K562 (cell line): ENCODE data around the gene PLIN5. TPM values are rescaled to one million over a fixed set of nuclear protein-coding genes. Genes with fewer than 3 reads are reported as not detected.

Experiments
- ATAC-seq: fragments of 200-7000 bp; cut with Tn5 transposase; 3 replicates; pipeline ENCODE4 v1.9.1; 2020; ENCODE audit warnings: moderate library complexity
- BruUV-seq: library from RNA; stranded (reverse); fragments of 400-500 nt; replicated peaks from 2 replicates; lab custom pipeline; 2021; lab: Mats Ljungman, UMichigan
- CTCF ChIA-PET: fragments of 300-600 bp; formaldehyde crosslinking; extraction: SDS; loops from one replicate; lab custom pipeline; 2021; ENCODE audit warnings: low intra/inter-chr PET ratio; lab: Yijun Ruan, JAX
- POLR2A ChIA-PET: fragments of 300-600, 350-650 bp; sonication (Branson Sonifier 250); formaldehyde crosslinking; extraction: SDS; loops from one replicate; lab custom pipeline; 2021; ENCODE audit warnings: antibody characterized with exemption, inconsistent platforms; lab: Yijun Ruan, JAX
- DNase-seq, 4 experiments: peaks; one replicate each; pipeline versions ENCODE4 v3.0.0 to v3.0.0-alpha.2; 2011 to 2018; ENCODE audit warnings: low spot score in 3 of 4, mixed read lengths in 3 of 4; ENCODE audit errors: extremely low read depth in 1 of 4
- FAIRE-seq: peaks from 2 replicates; lab custom pipeline; 2011; peaks lifted over from hg19 to GRCh38; lab: Jason Lieb, UNC
- H2AFZ ChIP-seq: 2 replicates; pipeline ENCODE4 v1.6.0; 2011; ENCODE audit warnings: low read depth, low read length, control low read depth, inconsistent platforms
- H3K27ac ChIP-seq: fragments of 200-600 bp; 3 replicates; pipeline ENCODE4 v1.8.0; 2011; ENCODE audit warnings: low read depth, mild to moderate bottlenecking, control low read depth, inconsistent platforms, low read length, moderate library complexity, mixed read lengths; ENCODE audit errors: extremely low read depth
- H3K27me3 ChIP-seq, 2 experiments: fragments of 300-600 bp in 1 of 2; 2 replicates in 1 of 2; 3 replicates in 1 of 2; pipeline versions ENCODE4 v1.6.0 to v1.8.0; 2011; ENCODE audit warnings: inconsistent platforms in 2 of 2, low read length in 2 of 2, mild to moderate bottlenecking in 1 of 2, mixed read lengths in 1 of 2, moderate library complexity in 1 of 2; ENCODE audit not compliant: control insufficient read depth in 2 of 2, insufficient read depth in 2 of 2
- H3K36me3 ChIP-seq: fragments of 300-600 bp; 3 replicates; pipeline ENCODE4 v1.8.0; 2011; ENCODE audit warnings: mild to moderate bottlenecking, low read length, inconsistent platforms; ENCODE audit not compliant: control insufficient read depth, insufficient read depth
- H3K4me1 ChIP-seq, 2 experiments: fragments of 200-600 bp in 1 of 2; replicated peaks in 1 of 2; 2 replicates in 1 of 2; 3 replicates in 1 of 2; pipeline versions ENCODE4 v1.5.1 to v1.8.0; 2011; ENCODE audit warnings: inconsistent platforms in 2 of 2, low read length in 2 of 2, mild to moderate bottlenecking in 1 of 2, mixed read lengths in 1 of 2, moderate library complexity in 1 of 2; ENCODE audit not compliant: control insufficient read depth in 2 of 2, insufficient read depth in 2 of 2
- H3K4me2 ChIP-seq: 2 replicates; pipeline ENCODE4 v1.6.1; 2011; ENCODE audit warnings: low read length, control low read depth, inconsistent platforms, mixed read lengths; ENCODE audit not compliant: insufficient read depth
- H3K4me3 ChIP-seq: fragments of 200-600 bp; sonication (generic), shearing (Covaris generic); 2 replicates; pipeline ENCODE4 v1.5.1; 2016; ENCODE audit warnings: control low read depth, inconsistent platforms
- H3K79me2 ChIP-seq: fragments of 200-600 bp; 3 replicates; pipeline ENCODE4 v1.8.0; 2011; ENCODE audit warnings: low read length, inconsistent platforms; ENCODE audit not compliant: control insufficient read depth, insufficient read depth
- H3K9ac ChIP-seq, 2 experiments: 2 replicates each; pipeline versions ENCODE4 v1.6.0 to v1.6.1; 2011; ENCODE audit warnings: low read depth in 2 of 2, low read length in 2 of 2, control low read depth in 1 of 2, inconsistent platforms in 1 of 2, mild to moderate bottlenecking in 1 of 2, mixed read lengths in 1 of 2; ENCODE audit not compliant: insufficient read depth in 1 of 2
- H3K9me1 ChIP-seq: one replicate; pipeline ENCODE4 v1.6.0; 2011; ENCODE audit warnings: inconsistent platforms, mild to moderate bottlenecking, low read length, moderate library complexity; ENCODE audit not compliant: control insufficient read depth, insufficient read depth
- H3K9me3 ChIP-seq: replicated peaks from 2 replicates; pipeline ENCODE4 v1.5.1; 2011; ENCODE audit warnings: low read depth, low read length, inconsistent platforms; ENCODE audit not compliant: control insufficient read depth, insufficient read depth
- H4K20me1 ChIP-seq: replicated peaks from 2 replicates; pipeline ENCODE4 v1.6.1; 2011; ENCODE audit warnings: low read length, inconsistent platforms, mixed read lengths; ENCODE audit not compliant: control insufficient read depth, insufficient read depth
- CC2D1A ChIP-seq: fragments of 450-650 bp; IDR thresholded peaks from 2 replicates; pipeline ENCODE4 v1.6.1; 2017; ENCODE audit warnings: mild to moderate bottlenecking
- HIVEP1 ChIP-seq: fragments of 250-450 bp; sonication (Bioruptor Pico); IDR thresholded peaks from 2 replicates; pipeline ENCODE4 v1.4.0; 2020; ENCODE audit warnings: mild to moderate bottlenecking
- RB1 ChIP-seq: fragments of 450-650 bp; IDR thresholded peaks from 2 replicates; pipeline ENCODE4 v1.6.1; 2017; ENCODE audit warnings: low read depth, mild to moderate bottlenecking
- SNRNP70 ChIP-seq: fragments of 200-400 bp; formaldehyde crosslinking; optimal IDR thresholded peaks from 2 replicates; pipeline ENCODE3; 2017; ENCODE audit warnings: low read depth, low read length
- TEAD4 ChIP-seq, 2 experiments: sonication (generic) in 1 of 2; formaldehyde crosslinking in 1 of 2; IDR thresholded peaks; 2 replicates each; pipeline versions ENCODE4 v1.6.1 to v1.8.0; 2012 to 2022; ENCODE audit warnings: borderline replicate concordance in 1 of 2, inconsistent platforms in 1 of 2, low read length in 1 of 2, mild to moderate bottlenecking in 1 of 2, missing genetic modification reagents in 1 of 2
- ZBTB33 ChIP-seq: sonication (generic); formaldehyde crosslinking; IDR thresholded peaks from 2 replicates; pipeline ENCODE4 v1.8.1; 2023; ENCODE audit warnings: mild to moderate bottlenecking, missing genetic modification reagents
- ZNF121 ChIP-seq: sonication (generic); formaldehyde crosslinking; conservative IDR thresholded peaks from 2 replicates; pipeline ENCODE4 v1.8.0; 2022; ENCODE audit warnings: missing genetic modification reagents
- WGBS: fragments of 100-300 bp; shearing (Covaris generic); methylation state at CpG from one replicate; pipeline ENCODE4 v1.1.6; 2016; ENCODE audit warnings: low coverage, mixed read lengths; ENCODE audit not compliant: insufficient coverage; ENCODE audit errors: missing lambda C conversion rate; 5-methylcytosine and 5-hydroxymethylcytosine counted together
- in situ Hi-C: fragments of 300-500 bp; cut with MboI; formaldehyde crosslinking; loops from 4 replicates; pipeline ENCODE4 v1.15.0; 2018; ENCODE audit warnings: inconsistent platforms, mixed read lengths
- intact Hi-C: fragments of 100-400 bp; cut with micrococcal nuclease; formaldehyde crosslinking; loops from 2 replicates; pipeline ENCODE4 v1.14.2; 2022
- polyA plus RNA-seq, 8 experiments: library from polyadenylated mRNA; depleted of rRNA in 4 of 8; stranded (reverse) in 5 of 8; unstranded in 3 of 8; fragments of >200 nt; fragmentation: Nextera tagmentation in 2 of 8; fragmentation: Illumina TruSeq in 1 of 8; extraction: Ambion mirVana in 2 of 8; extraction: Trizol in 1 of 8; gene quantifications; 2 replicates each; pipeline versions ENCODE4 v1.2.1 to v1.2.3, GENCODE V29; 2011 to 2014; ENCODE audit warnings: inconsistent platforms in 1 of 8, missing spikeins in 1 of 8
- total RNA-seq, 7 experiments: library from RNA; depleted of rRNA in 6 of 7; stranded (reverse); fragments of >200 nt in 6 of 7; fragmentation: Illumina TruSeq in 2 of 7; extraction: Trizol in 2 of 7; gene quantifications; 2 replicates each; pipeline versions ENCODE4 v1.2.1 to v1.2.3, GENCODE V29; 2011 to 2021; ENCODE audit warnings: low replicate concordance in 1 of 7

The PLIN5 gene
- total and polyA plus RNA-seq, 9 of the 15 experiments (the other 6 are each of a cell fraction or from before 2014, with no cell fraction given), result 0.04 to 1.3 (median 0.50) TPM

DNA sequence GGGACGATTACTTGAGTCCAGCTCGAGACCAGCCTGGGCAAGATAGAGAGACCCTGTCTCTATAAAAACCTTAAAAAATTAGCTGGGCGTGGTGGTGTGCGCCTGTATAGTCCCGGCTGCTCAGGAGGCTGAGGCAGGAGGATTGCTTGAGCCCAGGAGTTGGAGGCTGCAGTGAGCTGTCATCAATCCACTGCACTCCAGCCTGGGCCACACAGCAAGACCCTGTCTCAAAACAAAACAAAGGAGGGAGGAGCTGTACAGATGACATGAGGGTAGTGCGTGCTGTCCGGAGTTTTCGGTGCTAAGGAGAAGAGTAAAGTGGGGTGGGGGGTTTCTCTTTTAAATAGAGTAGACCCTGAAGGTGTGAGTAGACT lies 40.3 kb downstream of the PLIN5 start:
- intact Hi-C loops, result no loop called here
- ATAC-seq (no peak), FAIRE-seq (no peak), DNase-seq (no peak)
- Histone ChIP-seq H3K9me1 (no peaks in the 10 kb centered on the region), H3K27me3 (no peaks in the 10 kb centered on the region), H3K27ac (no peak overlapping the region), H2AFZ (no peak overlapping the region), H3K4me2 (no peak overlapping the region), H3K36me3 (peaks cover 70% of the 10 kb centered on the region), H3K4me3 (no peak overlapping the region), H3K4me1 (peaks cover 0 to 9% of the 10 kb centered on the region in 2 experiments; a peak in 1 of 5 replicates), H3K79me2 (no peaks in the 10 kb centered on the region), H3K9ac (no peak overlapping the region), H3K9me3 (peaks cover 3% of the 10 kb centered on the region; the same call in 1 of the 2 replicates), H4K20me1 (no peaks in the 10 kb centered on the region)
- no TSS peak for BruUV-seq
- WGBS, result 98% methylated on average over 8 of the region's 8 CpGs
- TF ChIP-seq RB1, result no peak
- TF ChIP-seq ZNF121 (CRISPR knock-in tag), result peak; percentile 62
- ChIA-PET POLR2A (interaction anchor here (0.6 kb wide), 1 partner anchor 14 kb away, joined by 4 read pairs; no protein-coding TSS in a partner anchor), CTCF (no interaction called here)
- in situ Hi-C loops, result no loop called here

DNA sequence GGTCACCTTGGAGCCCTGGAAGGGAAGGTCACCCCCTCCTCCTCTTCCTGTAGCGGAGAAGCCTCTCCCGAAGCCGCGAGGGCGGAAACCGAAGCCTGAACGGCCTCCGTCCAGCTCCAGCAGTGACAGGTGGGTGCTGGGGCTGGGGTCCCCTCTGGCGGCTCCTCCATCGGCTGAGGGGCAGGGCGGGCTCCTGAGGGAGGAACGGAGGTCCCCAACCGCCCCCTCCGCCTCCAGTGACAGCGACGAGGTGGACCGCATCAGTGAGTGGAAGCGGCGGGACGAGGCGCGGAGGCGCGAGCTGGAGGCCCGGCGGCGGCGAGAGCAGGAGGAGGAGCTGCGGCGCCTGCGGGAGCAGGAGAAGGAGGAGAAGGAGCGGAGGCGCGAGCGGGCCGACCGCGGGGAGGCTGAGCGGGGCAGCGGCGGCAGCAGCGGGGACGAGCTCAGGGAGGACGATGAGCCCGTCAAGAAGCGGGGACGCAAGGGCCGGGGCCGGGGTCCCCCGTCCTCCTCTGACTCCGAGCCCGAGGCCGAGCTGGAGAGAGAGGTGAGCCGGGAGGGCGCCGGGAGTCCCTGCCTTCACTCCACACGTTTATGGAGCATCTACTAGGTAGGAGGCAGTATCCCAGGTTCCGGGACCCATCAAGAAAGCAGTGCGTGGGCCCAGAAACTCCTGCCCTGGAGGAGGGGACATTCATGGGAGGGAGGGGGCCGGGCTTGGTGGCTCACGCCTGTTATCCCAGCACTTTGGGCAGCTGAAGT lies 40.9 kb downstream of the PLIN5 start:
- intact Hi-C loops, result no loop called here
- Histone ChIP-seq H2AFZ (no peak overlapping the region), H3K27me3 (no peaks in the 10 kb centered on the region), H3K27ac (no peak overlapping the region), H4K20me1 (no peaks in the 10 kb centered on the region), H3K4me2 (no peak overlapping the region), H3K9me3 (peaks cover 3% of the 10 kb centered on the region; the same call in 1 of the 2 replicates), H3K9me1 (no peaks in the 10 kb centered on the region), H3K9ac (no peak overlapping the region), H3K79me2 (no peaks in the 10 kb centered on the region), H3K4me1 (peaks cover 0 to 9% of the 10 kb centered on the region in 2 experiments; a peak in 1 of 5 replicates), H3K4me3 (no peak overlapping the region), H3K36me3 (peaks cover 71% of the 10 kb centered on the region)
- DNase-seq (no peak), ATAC-seq (no peak), FAIRE-seq (no peak)
- TSS peak; percentile 71 for BruUV-seq
- in situ Hi-C loops, result no loop called here
- WGBS, result 95% methylated on average over 42 of the region's 61 CpGs
- ChIA-PET POLR2A (interaction anchor here (0.6 kb wide), 1 partner anchor 14 kb away, joined by 4 read pairs; no protein-coding TSS in a partner anchor), CTCF (no interaction called here)
- no peak for TF ChIP-seq SNRNP70
- no peak for TF ChIP-seq CC2D1A
- no peak for TF ChIP-seq HIVEP1 (CRISPR knock-in tag)
- no peak for TF ChIP-seq TEAD4 (IDR thresholded peaks at IDR 0.05; ENCODE audit: low read length)
- no peak for TF ChIP-seq TEAD4 (CRISPR knock-in tag; IDR thresholded peaks at IDR 0.05; ENCODE audit: borderline replicate concordance)
- peak; percentile 76 for TF ChIP-seq ZBTB33 (CRISPR knock-in tag)
